Mesothelial cell of epicardium (in vitro differentiated cells): ENCODE data around the gene PALM3. TPM values are rescaled to one million over a fixed set of nuclear protein-coding genes. Genes with fewer than 3 reads are reported as not detected.

Experiments
- DNase-seq, 2 experiments: peaks; one replicate each; pipeline ENCODE4 v3.0.0; 2021; ENCODE audit warnings: low spot score in 2 of 2; ENCODE audit not compliant: unreplicated experiment in 2 of 2
- H3K27ac Mint-ChIP-seq: 2 replicates; pipeline ENCODE4 v1.8.0; 2021; ENCODE audit warnings: mixed read lengths
- H3K27me3 Mint-ChIP-seq: 2 replicates; pipeline ENCODE4 v1.8.0; 2021; ENCODE audit warnings: low read depth, mixed read lengths
- H3K36me3 Mint-ChIP-seq: 2 replicates; pipeline ENCODE4 v1.8.0; 2021; ENCODE audit warnings: mixed read lengths
- H3K4me1 Mint-ChIP-seq: 2 replicates; pipeline ENCODE4 v1.8.0; 2021; ENCODE audit warnings: mixed read lengths
- H3K4me3 Mint-ChIP-seq: 2 replicates; pipeline ENCODE4 v1.8.0; 2021; ENCODE audit warnings: mild to moderate bottlenecking, moderate library complexity, mixed read lengths
- H3K9me3 Mint-ChIP-seq: 2 replicates; pipeline ENCODE4 v1.8.0; 2021; ENCODE audit warnings: mixed read lengths
- total RNA-seq: library from RNA; stranded (reverse); gene quantifications from 3 replicates; pipeline ENCODE4 v1.2.1, GENCODE V29; 2021
- TF ChIP-seq, protein P1 (sequence below): fragments of 200-600 bp; sonication (generic); IDR thresholded peaks from one replicate; pipeline ENCODE4 v1.5.0; 2021; ENCODE audit warnings: antibody characterized with exemption; ENCODE audit not compliant: unreplicated experiment

PALM3 gene
- total RNA-seq: 2.0 to 2.4 TPM (median 2.3 TPM) in 3 replicates

GRCh38 chr19:14061751-14062557 lies at the start of gene PALM3:
Gene PALM3, minus strand, starts transcription at chr19:14062076. Its CDS starts 96 bp downstream, at chr19:14061980.
- Mint-ChIP-seq H3K4me3 (no peak within 1 kb of the TSS), H3K9me3 (no peaks in the 10 kb centered on the region), H3K36me3 (no peaks in the 10 kb centered on the region), H3K27ac (no peak within 1 kb of the TSS), H3K27me3 (peaks cover 30% of the 10 kb centered on the region), H3K4me1 (peaks cover 10% of the 10 kb centered on the region)
- no peak for DNase-seq
- TF ChIP-seq, protein P1, sequence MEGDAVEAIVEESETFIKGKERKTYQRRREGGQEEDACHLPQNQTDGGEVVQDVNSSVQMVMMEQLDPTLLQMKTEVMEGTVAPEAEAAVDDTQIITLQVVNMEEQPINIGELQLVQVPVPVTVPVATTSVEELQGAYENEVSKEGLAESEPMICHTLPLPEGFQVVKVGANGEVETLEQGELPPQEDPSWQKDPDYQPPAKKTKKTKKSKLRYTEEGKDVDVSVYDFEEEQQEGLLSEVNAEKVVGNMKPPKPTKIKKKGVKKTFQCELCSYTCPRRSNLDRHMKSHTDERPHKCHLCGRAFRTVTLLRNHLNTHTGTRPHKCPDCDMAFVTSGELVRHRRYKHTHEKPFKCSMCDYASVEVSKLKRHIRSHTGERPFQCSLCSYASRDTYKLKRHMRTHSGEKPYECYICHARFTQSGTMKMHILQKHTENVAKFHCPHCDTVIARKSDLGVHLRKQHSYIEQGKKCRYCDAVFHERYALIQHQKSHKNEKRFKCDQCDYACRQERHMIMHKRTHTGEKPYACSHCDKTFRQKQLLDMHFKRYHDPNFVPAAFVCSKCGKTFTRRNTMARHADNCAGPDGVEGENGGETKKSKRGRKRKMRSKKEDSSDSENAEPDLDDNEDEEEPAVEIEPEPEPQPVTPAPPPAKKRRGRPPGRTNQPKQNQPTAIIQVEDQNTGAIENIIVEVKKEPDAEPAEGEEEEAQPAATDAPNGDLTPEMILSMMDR: no peak

DNA sequence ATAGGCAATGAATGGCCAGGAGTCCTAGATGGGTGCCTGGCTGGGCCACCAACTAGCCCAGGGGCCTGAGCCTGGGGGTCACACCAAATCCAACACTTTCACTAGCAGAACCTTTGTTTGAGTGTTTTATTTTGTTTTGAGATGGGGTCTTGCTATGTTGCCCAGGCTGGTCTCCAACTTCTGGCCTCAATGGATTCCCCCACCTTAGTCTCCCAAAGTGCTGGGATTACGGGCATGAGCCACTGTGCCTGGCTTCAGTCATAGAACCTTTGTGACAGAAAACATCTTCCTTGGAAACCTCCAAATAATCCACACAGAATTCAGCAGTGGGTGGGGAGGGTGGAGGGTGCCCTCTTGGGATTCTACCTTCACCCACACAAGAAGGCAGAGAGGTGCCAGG lies 49.6 kb upstream of the PALM3 start:
- Mint-ChIP-seq H3K27ac (no peak overlapping the region), H3K9me3 (no peaks in the 10 kb centered on the region), H3K27me3 (no peaks in the 10 kb centered on the region), H3K4me1 (peaks cover 22% of the 10 kb centered on the region), H3K4me3 (no peak overlapping the region), H3K36me3 (peaks cover 3% of the 10 kb centered on the region)
- DNase-seq: no peak
- TF ChIP-seq, protein P1: no peak

DNA sequence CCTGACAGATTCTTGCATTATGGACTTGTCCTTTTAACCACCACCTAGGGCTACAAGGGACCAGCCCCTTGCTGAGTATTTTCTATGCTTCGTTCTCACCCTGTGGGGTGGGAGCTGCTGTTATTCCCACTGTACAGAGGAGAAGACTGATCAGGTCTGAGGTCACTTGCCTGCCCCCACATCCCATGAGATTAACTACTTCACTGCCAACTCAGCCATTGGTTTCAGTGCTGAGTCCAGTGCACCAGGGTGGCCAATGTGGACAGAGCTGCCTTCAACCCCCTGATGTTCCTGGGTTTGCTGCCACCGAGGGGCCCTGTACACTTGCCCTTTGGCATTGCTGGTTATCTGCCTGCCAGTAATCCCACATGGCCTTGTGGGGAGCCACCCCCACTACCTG lies 48.8 kb upstream of the PALM3 start:
- no peak for DNase-seq
- Mint-ChIP-seq H3K27me3 (no peaks in the 10 kb centered on the region), H3K4me3 (no peak overlapping the region), H3K27ac (no peak overlapping the region), H3K4me1 (peaks cover 15% of the 10 kb centered on the region), H3K9me3 (no peaks in the 10 kb centered on the region), H3K36me3 (peaks cover 3% of the 10 kb centered on the region)
- TF ChIP-seq, protein P1: no peak

DNA sequence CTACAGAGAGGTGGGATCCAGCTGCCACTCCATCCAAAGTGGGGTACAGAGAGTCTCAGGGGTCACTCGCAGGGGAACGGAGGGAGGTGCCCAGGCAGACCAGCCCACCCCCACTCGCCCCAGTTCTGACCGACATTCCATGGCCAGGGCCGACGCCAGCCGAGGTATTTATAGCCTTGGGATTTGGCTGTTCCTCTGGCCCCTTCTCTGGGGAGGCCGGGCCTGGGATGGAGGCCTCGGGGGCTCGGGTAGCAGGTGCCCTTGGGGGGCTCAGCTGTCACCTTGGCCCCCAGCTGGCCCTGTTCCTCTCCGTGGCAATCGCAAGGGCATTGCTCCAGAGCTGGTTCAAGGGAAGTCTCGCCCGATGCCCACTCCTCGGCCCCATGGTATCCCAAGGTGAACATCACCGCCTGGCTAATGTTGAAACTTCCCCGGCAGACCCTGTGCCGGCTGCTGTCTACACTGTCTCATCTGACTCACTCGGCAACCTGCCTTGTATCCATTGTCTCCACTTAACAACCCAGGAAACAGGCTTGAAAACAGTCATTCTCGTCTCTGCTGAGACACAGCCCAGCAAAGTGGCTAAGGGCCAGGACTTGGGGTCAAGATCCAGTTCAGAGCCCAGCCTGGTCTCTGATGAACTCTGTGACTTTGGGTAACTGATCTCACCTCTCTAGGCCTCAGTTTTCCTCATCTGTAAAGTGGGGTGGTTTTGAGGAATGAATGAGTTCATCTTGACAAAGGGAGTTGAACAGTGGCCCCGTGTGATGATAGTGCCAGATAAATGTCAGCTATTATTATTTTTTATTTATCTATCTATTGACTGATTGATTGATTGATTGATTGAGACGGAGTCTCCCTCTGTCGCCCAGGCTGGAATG lies 45.9 kb upstream of the PALM3 start:
- H3K27ac Mint-ChIP-seq: no peak overlapping the region
- H3K4me1 Mint-ChIP-seq: peaks cover 6% of the 10 kb centered on the region
- no peaks in the 10 kb centered on the region for H3K27me3 Mint-ChIP-seq
- H3K4me3 Mint-ChIP-seq: no peak overlapping the region
- DNase-seq: no peak
- TF ChIP-seq, protein P1: no peak
- peaks cover 5% of the 10 kb centered on the region for H3K36me3 Mint-ChIP-seq
- H3K9me3 Mint-ChIP-seq: no peaks in the 10 kb centered on the region

DNA sequence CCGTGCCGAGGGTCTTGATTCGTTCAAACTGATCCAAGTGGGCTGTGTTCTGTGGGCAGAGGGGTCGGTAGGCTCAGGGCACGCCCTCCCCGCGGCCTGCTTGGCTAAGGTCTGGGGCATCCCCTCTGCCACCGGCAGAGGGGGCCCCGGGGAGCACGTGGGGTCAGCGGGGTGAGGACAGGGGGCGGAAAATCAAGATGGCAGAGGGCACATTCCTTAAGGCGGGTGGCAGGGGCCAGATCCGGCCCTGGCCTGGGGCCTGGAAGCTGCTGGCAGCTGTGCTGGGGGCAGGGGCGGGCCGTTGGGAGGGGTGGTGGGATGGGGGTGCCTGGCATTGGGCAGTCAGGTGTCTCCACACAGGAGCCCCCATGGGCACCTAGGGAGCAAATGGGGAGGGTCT lies 45.0 kb upstream of the PALM3 start:
- no peaks in the 10 kb centered on the region for H3K27me3 Mint-ChIP-seq

More for the DNA sequence above, 45.0 kb upstream of the PALM3 start:
- Mint-ChIP-seq H3K36me3 (peaks cover 5% of the 10 kb centered on the region), H3K4me3 (no peak overlapping the region), H3K27ac (no peak overlapping the region), H3K9me3 (no peaks in the 10 kb centered on the region), H3K4me1 (no peaks in the 10 kb centered on the region)
- TF ChIP-seq, protein P1: no peak
- no peak for DNase-seq
